HG03039 (cell line): ENCODE measurements around the gene LIMK2.

Experiments
- ATAC-seq: cut with Tn5 transposase; IDR thresholded peaks from one replicate; pipeline ENCODE4 v1.9.1; 2021; ENCODE audit warnings: mild to moderate bottlenecking, moderate library complexity; ENCODE audit not compliant: unreplicated experiment

The LIMK2 gene

GRCh38 chr22:31327806-31328543 is 115.9 kb downstream of the LIMK2 start:
- no peak for ATAC-seq

GRCh38 chr22:31328544-31328960 is 116.5 kb downstream of the LIMK2 start:
- no peak for ATAC-seq

DNA sequence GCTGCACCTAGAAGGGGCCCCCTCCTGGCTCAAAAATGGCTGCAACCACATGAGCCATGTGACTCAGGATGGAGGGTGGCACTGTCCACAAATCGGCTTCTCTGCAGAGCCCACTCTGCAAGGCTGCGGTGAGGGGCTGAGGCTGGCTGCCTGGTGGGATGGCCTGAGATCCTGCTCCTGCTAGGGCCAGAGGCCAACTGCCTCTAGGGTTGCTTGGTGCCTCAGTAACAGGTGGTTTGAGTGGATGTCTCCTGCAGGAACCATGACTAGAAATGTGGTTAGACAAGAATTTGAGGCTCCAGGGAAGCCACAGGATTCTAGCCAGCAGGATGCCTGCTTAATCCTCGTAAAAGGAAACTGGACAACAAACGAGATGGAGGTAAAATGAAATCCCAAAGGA is 116.9 kb downstream of the LIMK2 start:
- ATAC-seq = no peak
